BE2C (cell line): ENCODE measurements around the gene USP47.
A peak's percentile ranks its signal among the peaks of the same experiment; 100 is the strongest.

Experiments
- DNase-seq: peaks from one replicate; pipeline ENCODE4 v3.0.0-alpha.2; 2020
- H3K27me3 ChIP-seq: fragments of 250-450 bp; sonication (Bioruptor Pico); 2 replicates; pipeline ENCODE4 v1.5.1; 2020; ENCODE audit warnings: mild to moderate bottlenecking
- H3K36me3 ChIP-seq: fragments of 250-450 bp; sonication (Bioruptor Pico); 2 replicates; pipeline ENCODE4 v1.5.1; 2020; ENCODE audit warnings: mild to moderate bottlenecking
- H3K4me1 ChIP-seq: fragments of 250-450 bp; sonication (Bioruptor Pico); 2 replicates; pipeline ENCODE4 v1.5.1; 2020
- H3K4me3 ChIP-seq: 2 replicates; pipeline ENCODE4 v1.5.1; 2011; ENCODE audit warnings: low read depth, low read length
- H3K9me3 ChIP-seq: fragments of 250-450 bp; sonication (Bioruptor Pico); 2 replicates; pipeline ENCODE4 v1.5.1; 2020
- TF ChIP-seq, protein P1 (sequence below): IDR thresholded peaks from 2 replicates; pipeline ENCODE4 v1.5.1; 2012; ENCODE audit warnings: mild to moderate bottlenecking, low read depth, low read length

The USP47 gene

DNA sequence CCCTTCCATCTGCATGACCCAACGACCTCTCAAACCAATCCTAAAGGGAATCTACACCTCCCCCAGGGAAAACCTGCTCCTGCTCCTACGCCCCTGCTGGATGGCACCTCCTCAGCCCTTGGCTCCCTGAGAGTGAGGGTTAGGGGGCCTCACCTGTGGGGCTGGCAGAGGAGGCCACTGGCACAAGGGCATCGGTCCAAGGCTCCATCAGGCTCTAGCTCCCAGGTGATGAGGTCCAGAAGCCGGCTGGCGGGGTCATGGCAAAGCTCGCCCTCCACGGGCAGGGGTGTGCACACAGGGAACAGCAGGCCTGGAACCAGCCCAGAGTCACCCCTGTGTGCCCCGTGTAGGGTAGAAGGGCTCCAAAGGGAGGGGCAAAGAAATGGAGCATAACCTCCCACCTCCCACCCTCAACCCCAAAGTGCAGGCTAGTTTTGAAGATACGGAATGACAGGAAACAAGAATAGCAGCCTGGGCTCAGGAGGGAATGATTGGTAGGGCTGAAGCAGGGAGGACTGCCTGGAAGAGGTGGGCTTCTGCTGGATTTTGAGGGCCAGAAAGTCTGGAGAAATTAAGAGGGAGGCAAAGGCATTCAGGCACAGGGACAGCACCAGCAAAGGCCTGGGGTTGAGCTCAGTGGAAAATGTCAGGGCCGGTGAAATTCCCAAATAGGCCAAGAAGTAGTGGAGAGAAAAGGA lies 124.0 kb downstream of the USP47 start:
- TF ChIP-seq, protein P1, sequence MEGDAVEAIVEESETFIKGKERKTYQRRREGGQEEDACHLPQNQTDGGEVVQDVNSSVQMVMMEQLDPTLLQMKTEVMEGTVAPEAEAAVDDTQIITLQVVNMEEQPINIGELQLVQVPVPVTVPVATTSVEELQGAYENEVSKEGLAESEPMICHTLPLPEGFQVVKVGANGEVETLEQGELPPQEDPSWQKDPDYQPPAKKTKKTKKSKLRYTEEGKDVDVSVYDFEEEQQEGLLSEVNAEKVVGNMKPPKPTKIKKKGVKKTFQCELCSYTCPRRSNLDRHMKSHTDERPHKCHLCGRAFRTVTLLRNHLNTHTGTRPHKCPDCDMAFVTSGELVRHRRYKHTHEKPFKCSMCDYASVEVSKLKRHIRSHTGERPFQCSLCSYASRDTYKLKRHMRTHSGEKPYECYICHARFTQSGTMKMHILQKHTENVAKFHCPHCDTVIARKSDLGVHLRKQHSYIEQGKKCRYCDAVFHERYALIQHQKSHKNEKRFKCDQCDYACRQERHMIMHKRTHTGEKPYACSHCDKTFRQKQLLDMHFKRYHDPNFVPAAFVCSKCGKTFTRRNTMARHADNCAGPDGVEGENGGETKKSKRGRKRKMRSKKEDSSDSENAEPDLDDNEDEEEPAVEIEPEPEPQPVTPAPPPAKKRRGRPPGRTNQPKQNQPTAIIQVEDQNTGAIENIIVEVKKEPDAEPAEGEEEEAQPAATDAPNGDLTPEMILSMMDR, result no peak
- H3K9me3 ChIP-seq, result no peaks in the 10 kb centered on the region
- no peaks in the 10 kb centered on the region for H3K36me3 ChIP-seq
- peaks cover 24% of the 10 kb centered on the region for H3K4me1 ChIP-seq
- DNase-seq, result no peak
- no peak overlapping the region for H3K4me3 ChIP-seq
- no peaks in the 10 kb centered on the region for H3K27me3 ChIP-seq

DNA sequence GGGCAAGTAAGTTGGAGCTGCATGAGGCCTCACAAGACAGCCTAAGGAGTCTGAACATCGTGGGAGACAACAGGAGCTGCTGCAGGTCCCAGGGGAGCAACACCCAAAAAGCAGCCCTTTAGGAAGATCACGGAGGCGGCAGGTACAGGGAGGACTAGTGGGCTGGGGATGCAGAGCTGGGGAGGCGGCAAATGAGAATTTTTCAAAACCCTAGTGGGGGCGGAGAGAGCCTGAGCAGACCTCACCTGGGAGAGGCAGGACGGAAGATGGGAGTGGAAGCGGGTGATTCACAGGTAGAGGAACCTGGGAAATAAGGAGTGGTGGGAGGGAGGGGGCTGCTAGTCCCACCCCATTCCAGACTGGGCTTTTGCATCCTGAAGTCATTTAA lies 124.6 kb downstream of the USP47 start:
- Histone ChIP-seq H3K9me3 (no peaks in the 10 kb centered on the region), H3K36me3 (no peaks in the 10 kb centered on the region), H3K27me3 (no peaks in the 10 kb centered on the region), H3K4me1 (peaks cover 24% of the 10 kb centered on the region), H3K4me3 (no peak overlapping the region)
- TF ChIP-seq, protein P1, result no peak
- DNase-seq, result no peak

DNA sequence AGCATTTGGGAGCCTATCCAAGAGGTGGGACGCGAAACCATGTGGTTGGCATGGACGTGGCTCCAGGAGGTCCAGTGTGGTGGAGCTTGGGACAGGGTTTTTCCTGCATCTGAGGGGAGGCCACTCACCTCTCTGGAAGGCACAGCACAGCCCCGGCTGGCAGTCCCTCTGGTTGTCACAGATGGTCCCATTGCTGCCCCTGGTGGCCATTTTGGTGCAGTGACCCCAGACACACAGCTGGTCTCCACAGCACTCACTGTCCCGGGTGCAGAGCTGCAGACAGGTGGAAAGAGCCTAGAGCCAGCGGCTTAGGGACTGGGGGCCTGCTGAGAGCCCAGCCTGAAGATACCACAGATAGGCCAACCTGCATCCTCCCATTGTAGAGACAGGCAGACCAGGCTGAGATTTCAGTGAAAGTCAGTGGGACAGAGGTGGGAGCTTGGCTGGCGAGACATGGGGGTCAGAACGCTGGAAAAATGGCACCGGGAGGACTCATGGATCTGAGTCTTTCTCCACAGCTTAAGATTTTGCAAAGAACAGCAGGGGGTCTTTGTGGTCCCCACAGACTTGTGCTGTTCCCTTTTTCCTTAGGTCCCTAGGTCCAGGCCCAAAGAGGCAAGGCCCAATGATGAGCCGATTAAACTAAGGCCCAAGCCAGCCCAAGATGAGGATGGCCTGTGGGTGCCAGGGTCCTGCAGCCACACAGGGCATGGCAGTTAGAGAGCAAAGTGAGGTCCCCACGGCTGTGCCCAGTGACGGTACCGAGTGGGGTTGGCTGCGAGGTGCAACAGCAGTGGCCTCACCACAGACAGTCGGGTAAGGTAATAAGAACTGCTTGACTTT lies 125.3 kb downstream of the USP47 start:
- no peaks in the 10 kb centered on the region for H3K27me3 ChIP-seq
- DNase-seq, result peak; percentile 77
- peaks cover 27% of the 10 kb centered on the region for H3K4me1 ChIP-seq

DNA sequence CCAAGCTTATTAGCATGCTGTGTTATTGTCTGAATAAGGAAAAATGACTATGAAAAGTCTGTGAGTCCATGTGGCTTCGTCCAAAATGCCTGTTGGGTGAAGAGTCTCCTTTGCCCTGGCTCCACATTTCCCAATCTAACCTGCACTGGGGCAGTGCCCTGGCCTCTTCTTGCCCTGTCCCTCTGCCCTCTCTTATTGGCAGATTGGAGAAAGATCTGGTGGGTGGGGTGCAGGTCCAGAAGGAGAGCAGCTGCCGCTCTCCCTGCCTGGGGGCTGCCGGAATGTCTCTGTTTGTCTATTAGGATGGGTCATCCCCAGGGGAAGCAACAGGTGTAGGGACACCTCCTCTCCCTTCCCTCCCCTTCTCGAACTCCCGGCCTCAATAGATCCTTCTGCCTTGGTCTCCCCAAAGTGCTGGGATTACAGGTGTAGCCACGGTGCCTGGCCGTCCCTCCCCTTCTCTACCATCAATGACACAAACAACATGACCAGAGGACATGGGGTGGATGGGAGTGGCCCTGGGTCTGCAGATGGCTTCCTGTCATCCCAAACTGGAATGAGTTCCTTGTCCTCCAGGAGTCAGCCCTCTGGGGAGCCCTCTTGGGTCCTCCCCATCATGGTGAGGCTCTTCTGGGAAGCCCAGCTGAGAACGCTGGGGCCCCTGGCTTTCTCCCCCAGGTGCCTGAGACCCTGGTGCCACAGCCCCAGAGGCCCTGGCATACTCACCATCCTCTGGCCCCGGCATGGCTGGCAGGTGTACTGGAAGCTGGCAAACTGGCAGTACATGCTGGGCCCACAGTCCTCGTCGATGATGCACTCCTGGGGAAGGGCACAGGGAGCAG lies 126.1 kb downstream of the USP47 start:
- Histone ChIP-seq H3K4me1 (peaks cover 27% of the 10 kb centered on the region), H3K27me3 (no peaks in the 10 kb centered on the region), H3K9me3 (no peaks in the 10 kb centered on the region), H3K36me3 (no peaks in the 10 kb centered on the region), H3K4me3 (no peak overlapping the region)
- TF ChIP-seq, protein P1, result no peak
- no peak for DNase-seq

More for the DNA sequence above, 125.3 kb downstream of the USP47 start:
- H3K36me3 ChIP-seq, result no peaks in the 10 kb centered on the region
- H3K4me3 ChIP-seq, result no peak overlapping the region
- TF ChIP-seq, protein P1, result peak; percentile 69
- H3K9me3 ChIP-seq, result no peaks in the 10 kb centered on the region

DNA sequence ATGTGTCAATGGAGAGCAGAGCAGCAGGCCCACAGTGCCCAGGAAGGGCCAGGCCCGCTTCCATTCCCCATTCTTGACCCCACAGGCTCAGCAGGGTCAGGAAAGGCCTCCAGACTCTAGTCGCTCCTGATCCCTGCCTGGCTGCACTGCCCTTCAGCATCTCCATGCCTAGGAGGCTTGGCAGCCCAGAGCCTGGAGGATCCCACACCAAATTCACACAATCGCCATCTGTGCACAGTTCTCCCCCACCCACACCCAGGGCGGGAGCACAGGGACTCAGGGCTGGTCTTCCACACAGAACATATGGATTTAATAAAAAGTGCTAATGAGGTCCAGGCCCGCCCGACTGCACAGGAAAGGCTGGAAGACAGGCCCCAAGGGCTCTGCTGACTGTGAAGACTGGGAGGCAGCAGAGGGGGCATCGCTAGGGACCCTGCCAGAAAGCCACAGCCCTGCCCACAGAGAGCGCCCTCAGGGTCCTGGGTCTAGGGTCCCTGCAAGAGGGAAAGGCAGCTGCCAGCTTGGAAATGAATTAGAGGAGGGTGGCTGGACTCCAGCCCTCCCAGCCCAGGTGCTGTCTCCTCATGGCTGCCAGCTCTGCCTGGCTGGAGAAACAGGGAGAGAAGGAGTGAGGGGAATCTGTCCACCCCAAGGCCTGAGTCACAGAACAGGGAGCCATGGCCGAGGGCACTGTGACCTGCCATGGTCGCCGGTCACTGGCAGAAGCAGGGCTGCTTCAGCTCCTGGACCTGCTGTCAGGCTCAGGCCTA lies 126.9 kb downstream of the USP47 start:
- no peak overlapping the region for H3K4me3 ChIP-seq
- DNase-seq, result peak; percentile 85
- H3K27me3 ChIP-seq, result no peaks in the 10 kb centered on the region
- H3K36me3 ChIP-seq, result no peaks in the 10 kb centered on the region
- peaks cover 27% of the 10 kb centered on the region for H3K4me1 ChIP-seq
- TF ChIP-seq, protein P1, result no peak
- no peaks in the 10 kb centered on the region for H3K9me3 ChIP-seq
